GM12801 (cell line): ENCODE results near the gene GNGT2.

Experiments
- TF ChIP-seq, protein P1 (sequence below): IDR thresholded peaks from one replicate; pipeline ENCODE4 v1.5.1; 2011; ENCODE audit warnings: control low read depth; ENCODE audit not compliant: insufficient read length; ENCODE audit errors: extremely low read depth

Gene GNGT2

GRCh38 chr17:49249292-49249794 lies 39.0 kb upstream of the GNGT2 start:
- TF ChIP-seq, protein P1, sequence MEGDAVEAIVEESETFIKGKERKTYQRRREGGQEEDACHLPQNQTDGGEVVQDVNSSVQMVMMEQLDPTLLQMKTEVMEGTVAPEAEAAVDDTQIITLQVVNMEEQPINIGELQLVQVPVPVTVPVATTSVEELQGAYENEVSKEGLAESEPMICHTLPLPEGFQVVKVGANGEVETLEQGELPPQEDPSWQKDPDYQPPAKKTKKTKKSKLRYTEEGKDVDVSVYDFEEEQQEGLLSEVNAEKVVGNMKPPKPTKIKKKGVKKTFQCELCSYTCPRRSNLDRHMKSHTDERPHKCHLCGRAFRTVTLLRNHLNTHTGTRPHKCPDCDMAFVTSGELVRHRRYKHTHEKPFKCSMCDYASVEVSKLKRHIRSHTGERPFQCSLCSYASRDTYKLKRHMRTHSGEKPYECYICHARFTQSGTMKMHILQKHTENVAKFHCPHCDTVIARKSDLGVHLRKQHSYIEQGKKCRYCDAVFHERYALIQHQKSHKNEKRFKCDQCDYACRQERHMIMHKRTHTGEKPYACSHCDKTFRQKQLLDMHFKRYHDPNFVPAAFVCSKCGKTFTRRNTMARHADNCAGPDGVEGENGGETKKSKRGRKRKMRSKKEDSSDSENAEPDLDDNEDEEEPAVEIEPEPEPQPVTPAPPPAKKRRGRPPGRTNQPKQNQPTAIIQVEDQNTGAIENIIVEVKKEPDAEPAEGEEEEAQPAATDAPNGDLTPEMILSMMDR, result no peak

GRCh38 chr17:49247944-49248343 lies 37.6 kb upstream of the GNGT2 start:
- TF ChIP-seq, protein P1, result no peak

GRCh38 chr17:49244839-49245238 lies 34.5 kb upstream of the GNGT2 start:
- TF ChIP-seq, protein P1, result no peak

- TF ChIP-seq, protein P1, result no peak
Measured at GRCh38 chr17:49242813-49243212, 32.4 kb upstream of the GNGT2 start.

- TF ChIP-seq, protein P1, result no peak
Measured at GRCh38 chr17:49241692-49242397, 31.5 kb upstream of the GNGT2 start.

DNA sequence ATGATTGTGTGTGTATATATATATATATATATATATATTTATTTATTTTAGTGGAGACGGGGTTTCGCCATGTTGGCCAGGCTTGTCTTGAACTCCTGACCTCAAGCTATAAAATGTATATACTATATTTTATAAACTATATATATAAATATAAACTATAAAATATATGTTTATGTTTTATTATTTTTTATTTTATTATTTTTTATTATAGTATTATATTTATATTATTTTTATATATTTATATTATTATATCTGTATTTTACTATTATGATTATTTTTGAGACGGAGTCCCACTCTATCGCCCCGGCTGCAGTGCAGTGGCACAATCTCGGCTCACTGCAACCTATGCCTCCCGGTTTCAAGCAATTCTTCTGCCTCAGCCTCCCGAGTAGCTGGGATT lies 30.7 kb upstream of the GNGT2 start:
- TF ChIP-seq, protein P1, result no peak

DNA sequence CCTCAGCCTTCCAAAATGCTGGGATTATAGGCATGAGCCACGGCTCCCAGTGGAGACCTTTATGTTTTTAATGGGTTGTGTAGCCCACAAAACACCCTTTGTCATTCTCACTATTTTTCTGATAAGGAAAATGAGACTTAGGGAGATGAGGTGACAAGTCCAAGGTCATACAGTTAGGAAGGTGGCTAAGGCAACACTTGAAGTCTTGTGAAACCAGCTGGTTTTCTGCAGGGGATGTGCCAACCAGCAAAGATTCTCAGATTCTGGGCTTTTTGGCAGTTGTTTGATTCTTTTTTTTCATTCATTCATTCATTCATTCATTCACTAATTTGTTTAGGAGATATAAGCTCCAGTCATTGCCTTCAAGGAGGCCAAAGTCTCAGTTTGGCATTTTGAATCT lies 30.2 kb upstream of the GNGT2 start:
- TF ChIP-seq, protein P1, result no peak

DNA sequence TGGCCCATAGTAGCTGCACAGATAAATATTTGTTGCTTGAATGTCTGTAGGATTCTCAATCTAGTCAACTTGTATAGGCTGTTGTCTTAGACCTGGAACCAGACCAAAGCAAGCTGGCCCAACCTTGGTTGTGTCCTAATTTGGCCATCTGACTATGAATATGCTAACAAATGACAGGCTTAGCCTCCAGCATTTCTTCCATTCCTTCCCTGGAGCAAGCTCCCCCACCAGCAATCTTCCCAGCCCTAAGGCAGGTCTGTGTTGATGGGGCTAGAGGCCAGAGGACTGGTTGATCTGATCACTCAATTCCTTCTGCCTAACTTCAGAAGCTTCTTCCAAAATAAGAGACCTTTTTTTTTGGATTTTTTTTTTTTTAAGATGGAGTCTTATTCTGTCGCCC lies 29.6 kb upstream of the GNGT2 start:
- TF ChIP-seq, protein P1, result no peak
